ENCODE results near the gene MMS19.

GRCh38 chr10:97451605-97452004 lies 46.6 kb downstream of the MMS19 start:
- TF ChIP-seq CTCF (IDR thresholded peaks at IDR 0.05; ENCODE audit: insufficient read depth, low read length, poor library complexity, severe bottlenecking) (no peak), EZH2phosphoT487 (conservative IDR thresholded peaks at IDR 0.05; ENCODE audit: low read length) (no peak)

All from SU-DHL-6 (cell line).